GM19240 (cell line): ENCODE data around the gene AOPEP.
"Not testable (repeated sequence)": the region's sequence is repeated elsewhere in the genome, so short reads cannot be mapped to it uniquely, and the experiment has no call there.

Experiments
- DNase-seq: peaks from one replicate; pipeline ENCODE4 v3.0.0; 2011; ENCODE audit warnings: low spot score; ENCODE audit not compliant: insufficient read length

AOPEP gene

GRCh38 chr9:94951324-94952135, 225.0 kb downstream of the AOPEP start:
- no peak for DNase-seq

- DNase-seq = peak; percentile 35
These were observed 226.3 kb downstream of the AOPEP start for GRCh38 chr9:94952565-94953373.

GRCh38 chr9:94956731-94957130, 230.2 kb downstream of the AOPEP start:
- DNase-seq = no peak

GRCh38 chr9:94960964-94961363, 234.5 kb downstream of the AOPEP start:
- DNase-seq = no peak

- no peak for DNase-seq
These were observed 235.4 kb downstream of the AOPEP start for GRCh38 chr9:94961870-94962269.

GRCh38 chr9:94965631-94966030, 239.1 kb downstream of the AOPEP start:
- not testable (repeated sequence) for DNase-seq

- not testable (repeated sequence) for DNase-seq
These were observed 239.5 kb downstream of the AOPEP start for GRCh38 chr9:94966046-94966445.

- no peak for DNase-seq
These were observed 241.0 kb downstream of the AOPEP start for GRCh38 chr9:94967482-94967881.

- no peak for DNase-seq
These were observed 245.1 kb downstream of the AOPEP start for GRCh38 chr9:94971378-94972131.

- DNase-seq = no peak
These were observed 247.0 kb downstream of the AOPEP start for GRCh38 chr9:94973451-94973941.

- no peak for DNase-seq
These were observed 247.8 kb downstream of the AOPEP start for GRCh38 chr9:94974154-94974879.

GRCh38 chr9:94975480-94975879, 249.0 kb downstream of the AOPEP start:
- DNase-seq = no peak

GRCh38 chr9:94976077-94976476, 249.6 kb downstream of the AOPEP start:
- no peak for DNase-seq

- DNase-seq = no peak
These were observed 250.9 kb downstream of the AOPEP start for GRCh38 chr9:94977416-94977815.

- no peak for DNase-seq
These were observed 253.5 kb downstream of the AOPEP start for GRCh38 chr9:94979904-94980507.

- no peak for DNase-seq
These were observed 254.6 kb downstream of the AOPEP start for GRCh38 chr9:94980947-94981722.

- DNase-seq = no peak
These were observed 255.2 kb downstream of the AOPEP start for GRCh38 chr9:94981723-94982090.

GRCh38 chr9:94982211-94982610, 255.7 kb downstream of the AOPEP start:
- no peak for DNase-seq

- DNase-seq = no peak
These were observed 257.1 kb downstream of the AOPEP start for GRCh38 chr9:94983552-94983951.
